ENCODE data around the gene CAMKMT. TPM values are rescaled to one million over a fixed set of nuclear protein-coding genes. Genes with fewer than 3 reads are reported as not detected.

The CAMKMT gene
- polyA plus RNA-seq, 3 donors, result 4.7 to 7.8 (median 7.0) TPM

DNA sequence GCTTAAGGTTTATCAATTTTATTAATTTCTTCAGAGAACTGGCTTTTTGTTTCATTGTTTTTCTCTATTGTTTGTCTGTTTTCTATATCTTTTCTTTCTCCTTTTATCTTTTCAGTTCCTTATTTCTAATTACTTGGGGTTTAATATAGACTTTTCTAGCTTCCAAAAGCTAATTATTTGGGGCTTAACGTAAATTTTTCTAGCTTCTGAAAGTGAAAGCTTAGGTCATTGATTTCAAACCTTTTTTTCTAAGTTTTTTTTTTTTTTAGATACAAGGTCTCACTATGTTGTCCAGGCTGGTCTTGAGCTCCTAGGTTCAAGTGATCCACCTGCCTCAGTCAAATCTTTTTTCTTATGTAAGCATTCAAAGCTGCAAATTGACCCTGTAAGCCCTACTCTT is 266.6 kb downstream of the CAMKMT start:
- Mint-ChIP-seq H3K27ac (no peak overlapping the region), H3K4me3 (no peak overlapping the region), H3K4me1 (no peaks in the 10 kb centered on the region), H3K36me3 (no peaks in the 10 kb centered on the region), H3K27me3 (ENCODE audit: low read depth in 3 of 3) (no peaks in the 10 kb centered on the region), H3K9me3 (peaks cover 0 to 20% (median 10%) of the 10 kb centered on the region in 7 donors)
- Histone ChIP-seq H3K27ac (ENCODE audit: low read depth in 1 of 2, low read length in 2 of 2) (no peak overlapping the region), H3K9ac (ENCODE audit: insufficient read depth, low read length, poor library complexity, severe bottlenecking) (no peak overlapping the region), H3K36me3 (replicated peaks in 1 of 2; ENCODE audit: control insufficient read depth in 1 of 2, insufficient read depth in 2 of 2, low read length in 2 of 2) (no peaks in the 10 kb centered on the region), H3K4me3 (replicated peaks in 1 of 3; ENCODE audit: low read depth in 2 of 3, low read length in 3 of 3) (no peak overlapping the region), H4K20me1 (ENCODE audit: insufficient read depth, low read length) (no peaks in the 10 kb centered on the region), H2AFZ (ENCODE audit: insufficient read depth, low read depth, low read length, poor library complexity, severe bottlenecking) (no peak overlapping the region), H3K4me1 (ENCODE audit: control insufficient read depth in 1 of 2, insufficient read depth in 2 of 2, low read length in 2 of 2) (no peaks in the 10 kb centered on the region), H3K9me3 (replicated peaks in 1 of 2; ENCODE audit: control insufficient read depth in 1 of 2, insufficient read depth in 1 of 2, low read length in 2 of 2) (peaks cover 0 to 5% of the 10 kb centered on the region in 2 donors), H3K27me3 (ENCODE audit: control insufficient read depth in 2 of 2, insufficient read depth in 2 of 2, low read length in 2 of 2) (no peaks in the 10 kb centered on the region), H3K79me2 (ENCODE audit: insufficient read depth, low read length) (no peaks in the 10 kb centered on the region), H3K4me2 (replicated peaks; ENCODE audit: extremely low read depth, low read length, poor library complexity, severe bottlenecking) (no peak overlapping the region)
- TF ChIP-seq, protein P1, sequence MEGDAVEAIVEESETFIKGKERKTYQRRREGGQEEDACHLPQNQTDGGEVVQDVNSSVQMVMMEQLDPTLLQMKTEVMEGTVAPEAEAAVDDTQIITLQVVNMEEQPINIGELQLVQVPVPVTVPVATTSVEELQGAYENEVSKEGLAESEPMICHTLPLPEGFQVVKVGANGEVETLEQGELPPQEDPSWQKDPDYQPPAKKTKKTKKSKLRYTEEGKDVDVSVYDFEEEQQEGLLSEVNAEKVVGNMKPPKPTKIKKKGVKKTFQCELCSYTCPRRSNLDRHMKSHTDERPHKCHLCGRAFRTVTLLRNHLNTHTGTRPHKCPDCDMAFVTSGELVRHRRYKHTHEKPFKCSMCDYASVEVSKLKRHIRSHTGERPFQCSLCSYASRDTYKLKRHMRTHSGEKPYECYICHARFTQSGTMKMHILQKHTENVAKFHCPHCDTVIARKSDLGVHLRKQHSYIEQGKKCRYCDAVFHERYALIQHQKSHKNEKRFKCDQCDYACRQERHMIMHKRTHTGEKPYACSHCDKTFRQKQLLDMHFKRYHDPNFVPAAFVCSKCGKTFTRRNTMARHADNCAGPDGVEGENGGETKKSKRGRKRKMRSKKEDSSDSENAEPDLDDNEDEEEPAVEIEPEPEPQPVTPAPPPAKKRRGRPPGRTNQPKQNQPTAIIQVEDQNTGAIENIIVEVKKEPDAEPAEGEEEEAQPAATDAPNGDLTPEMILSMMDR (IDR thresholded peaks at IDR 0.05), result no peak
- no peak for DNase-seq
- intact Hi-C loops (cut with micrococcal nuclease), result no loop called here
- WGBS (ENCODE audit: insufficient coverage), result no CpG with 5 or more reads among the region's 1 CpG

GRCh38 chr2:44632931-44633689 is 271.4 kb downstream of the CAMKMT start:
- WGBS (ENCODE audit: insufficient coverage), result no CpG with 5 or more reads among the region's 4 CpGs
- H3K9ac ChIP-seq (ENCODE audit: insufficient read depth, low read length, poor library complexity, severe bottlenecking), result no peak overlapping the region
- no peak overlapping the region for H2AFZ ChIP-seq (ENCODE audit: insufficient read depth, low read depth, low read length, poor library complexity, severe bottlenecking)
- H4K20me1 ChIP-seq (ENCODE audit: insufficient read depth, low read length), result no peaks in the 10 kb centered on the region
- no peaks in the 10 kb centered on the region for H3K79me2 ChIP-seq (ENCODE audit: insufficient read depth, low read length)
- H3K27ac Mint-ChIP-seq, result no peak overlapping the region
- no peak overlapping the region for H3K4me2 ChIP-seq (replicated peaks; ENCODE audit: extremely low read depth, low read length, poor library complexity, severe bottlenecking)
- peaks cover 0 to 3% of the 10 kb centered on the region in 2 donors for H3K36me3 Mint-ChIP-seq
- no peaks in the 10 kb centered on the region for H3K36me3 ChIP-seq (replicated peaks in 1 of 2; ENCODE audit: control insufficient read depth in 1 of 2, insufficient read depth in 2 of 2, low read length in 2 of 2)
- peaks cover 4 to 19% (median 14%) of the 10 kb centered on the region in 7 donors for H3K9me3 Mint-ChIP-seq
- no peaks in the 10 kb centered on the region for H3K4me1 ChIP-seq (ENCODE audit: control insufficient read depth in 1 of 2, insufficient read depth in 2 of 2, low read length in 2 of 2)
- intact Hi-C loops (cut with micrococcal nuclease), result no loop called here
- DNase-seq, result no peak
- H3K9me3 ChIP-seq (replicated peaks in 1 of 2; ENCODE audit: control insufficient read depth in 1 of 2, insufficient read depth in 1 of 2, low read length in 2 of 2), result peaks cover 0 to 5% of the 10 kb centered on the region in 2 donors
- no peaks in the 10 kb centered on the region for H3K27me3 Mint-ChIP-seq (ENCODE audit: low read depth in 3 of 3)
- no peak overlapping the region for H3K27ac ChIP-seq (ENCODE audit: low read depth in 1 of 2, low read length in 2 of 2)
- H3K4me1 Mint-ChIP-seq, result no peaks in the 10 kb centered on the region
- no peak overlapping the region for H3K4me3 Mint-ChIP-seq
- no peaks in the 10 kb centered on the region for H3K27me3 ChIP-seq (ENCODE audit: control insufficient read depth in 2 of 2, insufficient read depth in 2 of 2, low read length in 2 of 2)
- H3K4me3 ChIP-seq (replicated peaks in 1 of 3; ENCODE audit: low read depth in 2 of 3, low read length in 3 of 3), result no peak overlapping the region
- TF ChIP-seq, protein P1 (IDR thresholded peaks at IDR 0.05), result no peak
